HFF-Myc (cell line): ENCODE data around the gene RCOR3.

Source experiments
- DNase-seq: peaks from one replicate; pipeline ENCODE4 v3.0.0-alpha.2; 2011; ENCODE audit warnings: low read depth; ENCODE audit errors: extremely low read depth
- H3K4me3 ChIP-seq: replicated peaks from 2 replicates; pipeline ENCODE4 v1.5.1; 2011; ENCODE audit warnings: low read depth, mild to moderate bottlenecking, control low read depth, low read length
- CTCF ChIP-seq: IDR thresholded peaks from 2 replicates; pipeline ENCODE4 v1.5.1; 2012; ENCODE audit warnings: mild to moderate bottlenecking, low read depth, low read length, control low read depth; ENCODE audit errors: missing control alignments

The RCOR3 gene

GRCh38 chr1:211336161-211336560, 77.0 kb downstream of the RCOR3 start:
- TF ChIP-seq CTCF: no peak
- DNase-seq: no peak
- no peak overlapping the region for H3K4me3 ChIP-seq

GRCh38 chr1:211336775-211337174, 77.6 kb downstream of the RCOR3 start:
- no peak for TF ChIP-seq CTCF
- DNase-seq: no peak
- no peak overlapping the region for H3K4me3 ChIP-seq

- no peak for TF ChIP-seq CTCF
These were observed 78.5 kb downstream of the RCOR3 start for GRCh38 chr1:211337430-211338223.

GRCh38 chr1:211338224-211338620, 79.1 kb downstream of the RCOR3 start:
- DNase-seq: no peak
- TF ChIP-seq CTCF: no peak
- no peak overlapping the region for H3K4me3 ChIP-seq

More at GRCh38 chr1:211337430-211338223, 78.5 kb downstream of the RCOR3 start:
- no peak for DNase-seq
- H3K4me3 ChIP-seq: no peak overlapping the region

- H3K4me3 ChIP-seq: no peak overlapping the region
- no peak for TF ChIP-seq CTCF
- DNase-seq: no peak
These were observed 80.5 kb downstream of the RCOR3 start for GRCh38 chr1:211339631-211340041.

- no peak for DNase-seq
- H3K4me3 ChIP-seq: no peak overlapping the region
- TF ChIP-seq CTCF: no peak
These were observed 81.7 kb downstream of the RCOR3 start for GRCh38 chr1:211340622-211341507.
